Measurements from ENCODE around the gene CDC42BPA. TPM values are rescaled to one million over a fixed set of nuclear protein-coding genes. Genes with fewer than 3 reads are reported as not detected.
A peak's percentile ranks its signal among the peaks of the same experiment; 100 is the strongest.

Gene CDC42BPA
- total RNA-seq, 2 donors from 2014 or later: 30.0 to 34.3 TPM

GRCh38 chr1:226954777-226955176, 363.5 kb downstream of the CDC42BPA start:
- no peak for DNase-seq
- peaks cover 5% of the 10 kb centered on the region for H3K27me3 Mint-ChIP-seq (ENCODE audit: insufficient read depth)
- Histone ChIP-seq H3K27ac (ENCODE audit: low read depth, low read length) (no peak overlapping the region), H3K4me3 (ENCODE audit: low read length) (no peak overlapping the region), H3K9ac (ENCODE audit: extremely low read depth, low read length, poor library complexity, severe bottlenecking) (no peak overlapping the region), H3K9me3 (ENCODE audit: control insufficient read depth, low read length) (peaks cover 5% of the 10 kb centered on the region), H3K27me3 (ENCODE audit: control insufficient read depth, insufficient read depth, low read length, poor library complexity, severe bottlenecking) (no peaks in the 10 kb centered on the region), H3K36me3 (ENCODE audit: control insufficient read depth, insufficient read depth, low read length) (no peaks in the 10 kb centered on the region), H3K4me1 (ENCODE audit: control insufficient read depth, insufficient read depth, low read length) (no peaks in the 10 kb centered on the region)
- H3K4me3 Mint-ChIP-seq: no peak overlapping the region
- H3K4me1 Mint-ChIP-seq: no peaks in the 10 kb centered on the region
- no peak for TF ChIP-seq CTCF (conservative IDR thresholded peaks at IDR 0.05)
- 92 to 100% methylated on average over 2 to 4 of the region's 4 CpGs for WGBS, 2 experiments (ENCODE audit: insufficient coverage in 1 of 2, insufficient read length in 1 of 2)
- H3K9me3 Mint-ChIP-seq: peaks cover 28% of the 10 kb centered on the region
- H3K27ac Mint-ChIP-seq: no peak overlapping the region
- H3K36me3 Mint-ChIP-seq (ENCODE audit: low read depth): peaks cover 6% of the 10 kb centered on the region

- peak; percentile 41 for DNase-seq
- Mint-ChIP-seq H3K27me3 (ENCODE audit: insufficient read depth) (peaks cover 8% of the 10 kb centered on the region), H3K4me1 (no peaks in the 10 kb centered on the region), H3K27ac (no peak overlapping the region), H3K4me3 (no peak overlapping the region), H3K36me3 (ENCODE audit: low read depth) (peaks cover 6% of the 10 kb centered on the region), H3K9me3 (peaks cover 23% of the 10 kb centered on the region)
- no peak overlapping the region for H3K9ac ChIP-seq (ENCODE audit: extremely low read depth, low read length, poor library complexity, severe bottlenecking)
- H3K9me3 ChIP-seq (ENCODE audit: control insufficient read depth, low read length): peaks cover under 1% of the 10 kb centered on the region
- H3K4me1 ChIP-seq (ENCODE audit: control insufficient read depth, insufficient read depth, low read length): no peaks in the 10 kb centered on the region
- no peaks in the 10 kb centered on the region for H3K27me3 ChIP-seq (ENCODE audit: control insufficient read depth, insufficient read depth, low read length, poor library complexity, severe bottlenecking)
- H3K27ac ChIP-seq (ENCODE audit: low read depth, low read length): no peak overlapping the region
- no peak overlapping the region for H3K4me3 ChIP-seq (ENCODE audit: low read length)
- WGBS, 2 experiments (ENCODE audit: insufficient coverage in 1 of 2, insufficient read length in 1 of 2): 80 to 88% methylated on average over 1 to 6 of the region's 6 CpGs
- H3K36me3 ChIP-seq (ENCODE audit: control insufficient read depth, insufficient read depth, low read length): no peaks in the 10 kb centered on the region
- no peak for TF ChIP-seq CTCF (conservative IDR thresholded peaks at IDR 0.05)
These were observed 364.0 kb downstream of the CDC42BPA start for GRCh38 chr1:226954337-226954736.

- Mint-ChIP-seq H3K27ac (no peak overlapping the region), H3K9me3 (peaks cover 23% of the 10 kb centered on the region), H3K4me3 (no peak overlapping the region), H3K27me3 (ENCODE audit: insufficient read depth) (peaks cover 19% of the 10 kb centered on the region), H3K36me3 (ENCODE audit: low read depth) (peaks cover 6% of the 10 kb centered on the region), H3K4me1 (no peaks in the 10 kb centered on the region)
- Histone ChIP-seq H3K27ac (ENCODE audit: low read depth, low read length) (no peak overlapping the region), H3K36me3 (ENCODE audit: control insufficient read depth, insufficient read depth, low read length) (no peaks in the 10 kb centered on the region), H3K27me3 (ENCODE audit: control insufficient read depth, insufficient read depth, low read length, poor library complexity, severe bottlenecking) (no peaks in the 10 kb centered on the region), H3K9me3 (ENCODE audit: control insufficient read depth, low read length) (no peaks in the 10 kb centered on the region), H3K4me3 (ENCODE audit: low read length) (no peak overlapping the region), H3K9ac (ENCODE audit: extremely low read depth, low read length, poor library complexity, severe bottlenecking) (no peak overlapping the region), H3K4me1 (ENCODE audit: control insufficient read depth, insufficient read depth, low read length) (no peaks in the 10 kb centered on the region)
- TF ChIP-seq CTCF (conservative IDR thresholded peaks at IDR 0.05): no peak
- DNase-seq: peak; percentile 40
- WGBS, 2 experiments (ENCODE audit: insufficient coverage in 1 of 2, insufficient read length in 1 of 2): 88 to 94% methylated on average over 7 to 11 of the region's 11 CpGs
These were observed 365.0 kb downstream of the CDC42BPA start for GRCh38 chr1:226953175-226953800.
